Neural cell (in vitro differentiated cells): ENCODE data around the gene SERPINA9. TPM values are rescaled to one million over a fixed set of nuclear protein-coding genes. Genes with fewer than 3 reads are reported as not detected.

Experiments
- H2AFZ ChIP-seq: fragments of 200-600, 300-800 bp; sonication (generic), shearing (Covaris generic); 2 replicates; pipeline ENCODE4 v1.6.0; 2014; ENCODE audit warnings: low read depth, mild to moderate bottlenecking, antibody characterized with exemption, low read length, moderate library complexity
- H3F3A ChIP-seq: fragments of 200-600 bp; shearing (Covaris generic); 2 replicates; pipeline ENCODE4 v1.6.1; 2016; ENCODE audit warnings: mild to moderate bottlenecking, moderate library complexity, mixed read lengths, antibody characterized with exemption, low read length; ENCODE audit not compliant: insufficient read depth, poor library complexity, severe bottlenecking
- H3K27ac ChIP-seq: fragments of 200-600, 300-800 bp; sonication (generic), shearing (Covaris generic); 2 replicates; pipeline ENCODE4 v1.5.1; 2014; ENCODE audit warnings: mild to moderate bottlenecking, low read length, moderate library complexity
- H3K27me3 ChIP-seq: fragments of 300-800, 200-600 bp; sonication (generic), shearing (Covaris generic); 2 replicates; pipeline ENCODE4 v1.6.0; 2014; ENCODE audit warnings: mild to moderate bottlenecking, low read depth, low read length, moderate library complexity; ENCODE audit not compliant: insufficient read depth
- H3K36me3 ChIP-seq: fragments of 300-800, 200-600 bp; sonication (generic), shearing (Covaris generic); 2 replicates; pipeline ENCODE4 v1.5.1; 2014; ENCODE audit warnings: mild to moderate bottlenecking, antibody characterized with exemption, low read length, moderate library complexity; ENCODE audit not compliant: insufficient read depth
- H3K4me2 ChIP-seq: fragments of 300-800, 200-600 bp; sonication (generic), shearing (Covaris generic); 2 replicates; pipeline ENCODE4 v1.6.0; 2014; ENCODE audit warnings: mild to moderate bottlenecking, low read length
- H3K4me3 ChIP-seq: fragments of 300-800, 200-600 bp; sonication (generic), shearing (Covaris generic); 2 replicates; pipeline ENCODE4 v1.5.1; 2014; ENCODE audit warnings: mild to moderate bottlenecking, low read length, moderate library complexity
- H3K79me2 ChIP-seq: fragments of 200-600 bp; shearing (Covaris generic); replicated peaks from 2 replicates; pipeline ENCODE4 v1.6.0; 2014; ENCODE audit warnings: mild to moderate bottlenecking, low read length, moderate library complexity; ENCODE audit not compliant: insufficient read depth
- H3K9ac ChIP-seq: fragments of 300-800, 200-600 bp; sonication (generic), shearing (Covaris generic); 2 replicates; pipeline ENCODE4 v1.6.1; 2016; ENCODE audit warnings: mild to moderate bottlenecking, low read length, mixed read lengths
- H3K9me2 ChIP-seq: fragments of 200-600 bp; shearing (Covaris generic); 2 replicates; pipeline ENCODE4 v1.6.1; 2016; ENCODE audit warnings: mild to moderate bottlenecking, low read length, mixed read lengths; ENCODE audit not compliant: insufficient read depth
- H3K9me3 ChIP-seq: fragments of 200-600, 300-800 bp; sonication (generic), shearing (Covaris generic); 2 replicates; pipeline ENCODE4 v1.6.1; 2016; ENCODE audit warnings: mild to moderate bottlenecking, mixed run types, low read length, moderate library complexity, mixed read lengths
- H4K20me1 ChIP-seq: fragments of 200-600 bp; shearing (Covaris generic); 2 replicates; pipeline ENCODE4 v1.6.1; 2016; ENCODE audit warnings: mild to moderate bottlenecking, mixed run types; ENCODE audit not compliant: insufficient read depth
- CTCF ChIP-seq: fragments of 450-650 bp; IDR thresholded peaks from 2 replicates; pipeline ENCODE4 v1.5.1; 2014; ENCODE audit warnings: antibody characterized with exemption, mild to moderate bottlenecking, moderate library complexity; ENCODE audit not compliant: poor library complexity, severe bottlenecking
- EP300 ChIP-seq: fragments of 450-650 bp; conservative IDR thresholded peaks from 2 replicates; pipeline ENCODE4 v1.6.1; 2014; ENCODE audit warnings: antibody characterized with exemption, mild to moderate bottlenecking, moderate library complexity; ENCODE audit not compliant: poor library complexity, severe bottlenecking
- EZH2 ChIP-seq: fragments of 200-600, 300-800 bp; shearing (Covaris generic), sonication (generic); IDR thresholded peaks from 2 replicates; pipeline ENCODE4 v1.6.1; 2014; ENCODE audit warnings: antibody characterized with exemption, low read length, borderline replicate concordance, mild to moderate bottlenecking; ENCODE audit not compliant: insufficient read depth, poor library complexity, severe bottlenecking
- MXI1 ChIP-seq: fragments of 450-650 bp; conservative IDR thresholded peaks from 2 replicates; pipeline ENCODE4 v1.6.1; 2014; ENCODE audit warnings: antibody characterized with exemption, mild to moderate bottlenecking; ENCODE audit not compliant: poor library complexity, severe bottlenecking
- POLR2AphosphoS5 ChIP-seq: IDR thresholded peaks from 2 replicates; pipeline ENCODE4 v1.6.1; 2012
- RAD21 ChIP-seq: fragments of 450-650 bp; conservative IDR thresholded peaks from 2 replicates; pipeline ENCODE4 v1.6.1; 2014; ENCODE audit warnings: antibody characterized with exemption, mild to moderate bottlenecking, moderate library complexity
- SMC3 ChIP-seq: fragments of 450-650 bp; conservative IDR thresholded peaks from 2 replicates; pipeline ENCODE4 v1.6.1; 2014; ENCODE audit warnings: antibody characterized with exemption, mild to moderate bottlenecking, moderate library complexity; ENCODE audit not compliant: poor library complexity
- TAF1 ChIP-seq: IDR thresholded peaks from 2 replicates; pipeline ENCODE4 v1.6.1; 2012; ENCODE audit warnings: low read depth
- polyA minus RNA-seq: library from RNA; depleted of rRNA, polyadenylated mRNA; stranded (reverse); fragments of >200 nt; gene quantifications from 2 replicates; pipeline ENCODE4 v1.2.3, GENCODE V29; 2014
- polyA plus RNA-seq: library from polyadenylated mRNA; depleted of rRNA; stranded (reverse); fragments of >200 nt; gene quantifications from 2 replicates; pipeline ENCODE4 v1.2.3, GENCODE V29; 2014
- TF ChIP-seq, protein P1 (sequence below): IDR thresholded peaks from 2 replicates; pipeline ENCODE4 v1.6.1; 2012; ENCODE audit warnings: borderline replicate concordance

The SERPINA9 gene, protein sequence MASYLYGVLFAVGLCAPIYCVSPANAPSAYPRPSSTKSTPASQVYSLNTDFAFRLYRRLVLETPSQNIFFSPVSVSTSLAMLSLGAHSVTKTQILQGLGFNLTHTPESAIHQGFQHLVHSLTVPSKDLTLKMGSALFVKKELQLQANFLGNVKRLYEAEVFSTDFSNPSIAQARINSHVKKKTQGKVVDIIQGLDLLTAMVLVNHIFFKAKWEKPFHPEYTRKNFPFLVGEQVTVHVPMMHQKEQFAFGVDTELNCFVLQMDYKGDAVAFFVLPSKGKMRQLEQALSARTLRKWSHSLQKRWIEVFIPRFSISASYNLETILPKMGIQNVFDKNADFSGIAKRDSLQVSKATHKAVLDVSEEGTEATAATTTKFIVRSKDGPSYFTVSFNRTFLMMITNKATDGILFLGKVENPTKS
- polyA plus RNA-seq (not detected in 2 replicates), polyA minus RNA-seq (not detected in 2 replicates)

DNA sequence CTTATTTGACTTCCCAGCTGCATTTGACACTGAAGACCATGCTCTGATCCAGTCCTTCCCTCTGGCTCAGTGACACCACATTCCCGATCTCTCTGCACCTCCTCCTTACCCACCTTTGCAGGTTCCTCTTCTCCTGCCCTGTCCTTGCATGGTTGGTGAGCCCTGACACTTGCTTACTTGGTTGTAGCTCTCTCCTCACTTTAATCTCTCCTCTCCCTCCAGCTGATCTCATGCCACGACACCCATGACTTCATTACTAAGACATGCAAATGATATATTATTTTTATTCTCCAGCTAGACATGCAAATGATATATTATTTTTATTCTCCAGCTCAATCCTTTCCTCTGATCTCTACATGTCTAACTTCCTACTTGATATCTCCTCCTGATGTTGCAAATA is at the start of gene SERPINA9:
SERPINA9 (minus strand) TSS at position 175 of the 400 bp plus-strand sequence. CDS start 6,357 bp downstream, outside the sequence.
- TF ChIP-seq TAF1 (no peak), EZH2 (no peak), POLR2AphosphoS5 (no peak), SMC3 (no peak), CTCF (no peak), EP300 (no peak), MXI1 (no peak), RAD21 (no peak)
- TF ChIP-seq, protein P1, sequence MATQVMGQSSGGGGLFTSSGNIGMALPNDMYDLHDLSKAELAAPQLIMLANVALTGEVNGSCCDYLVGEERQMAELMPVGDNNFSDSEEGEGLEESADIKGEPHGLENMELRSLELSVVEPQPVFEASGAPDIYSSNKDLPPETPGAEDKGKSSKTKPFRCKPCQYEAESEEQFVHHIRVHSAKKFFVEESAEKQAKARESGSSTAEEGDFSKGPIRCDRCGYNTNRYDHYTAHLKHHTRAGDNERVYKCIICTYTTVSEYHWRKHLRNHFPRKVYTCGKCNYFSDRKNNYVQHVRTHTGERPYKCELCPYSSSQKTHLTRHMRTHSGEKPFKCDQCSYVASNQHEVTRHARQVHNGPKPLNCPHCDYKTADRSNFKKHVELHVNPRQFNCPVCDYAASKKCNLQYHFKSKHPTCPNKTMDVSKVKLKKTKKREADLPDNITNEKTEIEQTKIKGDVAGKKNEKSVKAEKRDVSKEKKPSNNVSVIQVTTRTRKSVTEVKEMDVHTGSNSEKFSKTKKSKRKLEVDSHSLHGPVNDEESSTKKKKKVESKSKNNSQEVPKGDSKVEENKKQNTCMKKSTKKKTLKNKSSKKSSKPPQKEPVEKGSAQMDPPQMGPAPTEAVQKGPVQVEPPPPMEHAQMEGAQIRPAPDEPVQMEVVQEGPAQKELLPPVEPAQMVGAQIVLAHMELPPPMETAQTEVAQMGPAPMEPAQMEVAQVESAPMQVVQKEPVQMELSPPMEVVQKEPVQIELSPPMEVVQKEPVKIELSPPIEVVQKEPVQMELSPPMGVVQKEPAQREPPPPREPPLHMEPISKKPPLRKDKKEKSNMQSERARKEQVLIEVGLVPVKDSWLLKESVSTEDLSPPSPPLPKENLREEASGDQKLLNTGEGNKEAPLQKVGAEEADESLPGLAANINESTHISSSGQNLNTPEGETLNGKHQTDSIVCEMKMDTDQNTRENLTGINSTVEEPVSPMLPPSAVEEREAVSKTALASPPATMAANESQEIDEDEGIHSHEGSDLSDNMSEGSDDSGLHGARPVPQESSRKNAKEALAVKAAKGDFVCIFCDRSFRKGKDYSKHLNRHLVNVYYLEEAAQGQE, result no peak
- no peaks in the 10 kb centered on the region for H4K20me1 ChIP-seq
- no peaks in the 10 kb centered on the region for H3K27me3 ChIP-seq
- no peak within 1 kb of the TSS for H3K27ac ChIP-seq
- no peaks in the 10 kb centered on the region for H3K9me2 ChIP-seq
- H3K4me2 ChIP-seq, result no peak within 1 kb of the TSS
- H3K9me3 ChIP-seq, result peaks cover 4% of the 10 kb centered on the region
- no peak within 1 kb of the TSS for H3K4me3 ChIP-seq
- H3K9ac ChIP-seq, result no peak within 1 kb of the TSS
- no peaks in the 10 kb centered on the region for H3K79me2 ChIP-seq
- no peaks in the 10 kb centered on the region for H3K36me3 ChIP-seq
- no peaks in the 10 kb centered on the region for H3F3A ChIP-seq
- H2AFZ ChIP-seq, result no peak within 1 kb of the TSS

GRCh38 chr14:94524093-94524492 is 48.1 kb upstream of the SERPINA9 start:
- Histone ChIP-seq H3K9me3 (peaks cover 4% of the 10 kb centered on the region), H2AFZ (no peak overlapping the region), H3K79me2 (no peaks in the 10 kb centered on the region), H3K36me3 (no peaks in the 10 kb centered on the region), H3K4me3 (no peak overlapping the region), H3K9ac (no peak overlapping the region), H3F3A (no peaks in the 10 kb centered on the region), H3K9me2 (no peaks in the 10 kb centered on the region), H3K27me3 (no peaks in the 10 kb centered on the region), H3K4me2 (no peak overlapping the region), H3K27ac (no peak overlapping the region), H4K20me1 (no peaks in the 10 kb centered on the region)
- no peak for TF ChIP-seq EP300
- no peak for TF ChIP-seq POLR2AphosphoS5
- TF ChIP-seq EZH2, result no peak
- TF ChIP-seq, protein P1, result no peak
- no peak for TF ChIP-seq SMC3
- no peak for TF ChIP-seq TAF1
- TF ChIP-seq RAD21, result no peak
- TF ChIP-seq CTCF, result no peak
- TF ChIP-seq MXI1, result no peak
